ENCODE measurements around the gene KCND3. TPM values are rescaled to one million over a fixed set of nuclear protein-coding genes. Genes with fewer than 3 reads are reported as not detected.
A peak's percentile ranks its signal among the peaks of the same experiment; 100 is the strongest.

Gene KCND3
- total RNA-seq, 1 donor from 2014 or later = not detected

DNA sequence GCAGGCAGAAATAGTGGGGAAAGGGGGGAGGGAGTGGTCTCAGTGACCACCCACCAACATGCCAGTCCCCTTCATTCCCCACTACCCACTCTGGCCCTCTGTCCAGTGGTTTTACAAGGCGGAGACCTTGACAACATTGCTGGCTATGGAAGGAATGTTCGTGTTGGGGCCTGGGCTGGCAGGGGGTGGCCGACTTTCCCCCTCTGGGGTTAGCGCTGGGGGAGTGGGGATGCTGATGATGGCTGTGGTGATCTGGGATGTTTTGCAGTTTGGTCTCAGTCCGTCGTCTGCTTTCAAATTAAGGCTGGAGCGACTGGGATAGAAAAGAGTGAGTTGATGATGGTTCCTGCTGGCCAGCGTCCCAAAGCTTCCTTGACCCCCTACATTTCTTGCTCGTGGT is 213.5 kb downstream of the KCND3 start:
- no peak for DNase-seq (ENCODE audit: low read depth)
- H3K4me3 ChIP-seq (ENCODE audit: low read depth, low read length) = no peak overlapping the region
- TF ChIP-seq, protein P1, sequence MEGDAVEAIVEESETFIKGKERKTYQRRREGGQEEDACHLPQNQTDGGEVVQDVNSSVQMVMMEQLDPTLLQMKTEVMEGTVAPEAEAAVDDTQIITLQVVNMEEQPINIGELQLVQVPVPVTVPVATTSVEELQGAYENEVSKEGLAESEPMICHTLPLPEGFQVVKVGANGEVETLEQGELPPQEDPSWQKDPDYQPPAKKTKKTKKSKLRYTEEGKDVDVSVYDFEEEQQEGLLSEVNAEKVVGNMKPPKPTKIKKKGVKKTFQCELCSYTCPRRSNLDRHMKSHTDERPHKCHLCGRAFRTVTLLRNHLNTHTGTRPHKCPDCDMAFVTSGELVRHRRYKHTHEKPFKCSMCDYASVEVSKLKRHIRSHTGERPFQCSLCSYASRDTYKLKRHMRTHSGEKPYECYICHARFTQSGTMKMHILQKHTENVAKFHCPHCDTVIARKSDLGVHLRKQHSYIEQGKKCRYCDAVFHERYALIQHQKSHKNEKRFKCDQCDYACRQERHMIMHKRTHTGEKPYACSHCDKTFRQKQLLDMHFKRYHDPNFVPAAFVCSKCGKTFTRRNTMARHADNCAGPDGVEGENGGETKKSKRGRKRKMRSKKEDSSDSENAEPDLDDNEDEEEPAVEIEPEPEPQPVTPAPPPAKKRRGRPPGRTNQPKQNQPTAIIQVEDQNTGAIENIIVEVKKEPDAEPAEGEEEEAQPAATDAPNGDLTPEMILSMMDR (conservative IDR thresholded peaks at IDR 0.05; ENCODE audit: low read depth, low read length) = no peak

DNA sequence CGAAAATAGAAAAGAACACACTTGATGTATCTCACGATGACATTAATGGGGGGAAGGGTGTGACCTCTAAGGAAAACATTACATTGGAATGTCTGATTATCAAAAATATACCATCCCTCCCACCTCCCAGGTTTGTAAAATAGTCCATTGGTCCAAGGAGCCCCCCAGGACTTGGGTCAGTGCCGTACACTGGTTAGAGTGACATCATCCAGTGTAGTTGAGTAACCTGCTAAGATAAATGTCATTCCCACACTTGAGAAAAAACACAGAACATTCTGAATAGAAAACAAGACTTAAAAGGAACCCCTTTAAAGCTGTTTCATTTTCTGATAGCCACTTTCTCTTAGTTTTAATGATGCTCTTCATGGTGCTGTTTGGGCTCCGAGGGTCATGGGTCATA is 218.6 kb downstream of the KCND3 start:
- H3K4me3 ChIP-seq (ENCODE audit: low read depth, low read length) = no peak overlapping the region
- TF ChIP-seq, protein P1 (conservative IDR thresholded peaks at IDR 0.05; ENCODE audit: low read depth, low read length) = no peak

DNA sequence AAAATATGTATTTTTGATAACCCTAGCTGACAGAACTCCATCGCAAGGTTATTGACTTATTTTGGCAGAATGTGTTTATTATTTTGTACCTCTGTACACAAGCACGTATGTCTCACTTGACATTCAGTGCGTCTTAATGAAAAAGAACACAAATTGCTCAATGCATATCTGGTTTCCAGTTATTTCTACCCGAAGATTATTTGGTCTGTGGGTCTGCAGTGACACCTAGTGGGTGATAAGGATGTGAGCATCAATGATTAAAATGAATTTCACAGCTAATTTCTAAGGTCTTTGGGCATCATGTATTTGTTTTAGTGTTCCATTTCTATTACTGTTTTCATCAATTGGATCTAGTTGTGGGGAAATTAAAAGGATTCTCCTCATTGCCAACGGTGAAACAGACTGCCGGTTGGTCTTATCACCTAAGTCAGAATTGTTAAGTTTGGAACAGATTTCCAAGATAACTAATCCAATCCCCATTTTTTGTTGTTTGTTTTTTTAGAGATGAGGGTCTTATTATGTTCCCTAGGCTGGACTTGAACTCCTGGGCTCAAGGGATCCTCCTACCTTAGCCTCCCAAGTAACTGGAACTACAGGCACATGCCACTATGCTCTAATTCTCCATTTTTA is 219.8 kb downstream of the KCND3 start:
- H3K4me3 ChIP-seq (ENCODE audit: low read depth, low read length) = no peak overlapping the region
- peak; percentile 29 for DNase-seq (ENCODE audit: low read depth)
- TF ChIP-seq, protein P1 (conservative IDR thresholded peaks at IDR 0.05; ENCODE audit: low read depth, low read length) = peak; percentile 84

More for the DNA sequence above, 218.6 kb downstream of the KCND3 start:
- no peak for DNase-seq (ENCODE audit: low read depth)

DNA sequence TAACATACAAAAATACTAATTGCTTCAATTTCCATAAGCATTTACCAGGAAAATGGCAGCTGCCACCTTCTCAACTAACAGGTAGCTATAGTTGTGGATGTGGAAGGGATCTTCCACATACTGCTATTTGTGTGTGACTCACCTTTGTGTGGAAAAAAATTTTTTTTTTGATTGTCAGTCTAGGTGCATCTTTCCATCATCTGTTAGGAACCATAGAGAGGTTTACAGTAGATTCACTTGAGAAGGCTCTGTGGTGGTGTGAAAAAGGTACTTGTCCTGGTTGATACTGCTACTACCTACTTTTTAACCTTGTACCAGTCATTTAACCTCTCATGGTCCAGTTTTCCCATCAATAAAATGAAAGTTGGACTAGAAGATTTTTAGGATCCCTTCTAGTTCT is 220.8 kb downstream of the KCND3 start:
- no peak overlapping the region for H3K4me3 ChIP-seq (ENCODE audit: low read depth, low read length)
- DNase-seq (ENCODE audit: low read depth) = no peak
- TF ChIP-seq, protein P1 (conservative IDR thresholded peaks at IDR 0.05; ENCODE audit: low read depth, low read length) = no peak

DNA sequence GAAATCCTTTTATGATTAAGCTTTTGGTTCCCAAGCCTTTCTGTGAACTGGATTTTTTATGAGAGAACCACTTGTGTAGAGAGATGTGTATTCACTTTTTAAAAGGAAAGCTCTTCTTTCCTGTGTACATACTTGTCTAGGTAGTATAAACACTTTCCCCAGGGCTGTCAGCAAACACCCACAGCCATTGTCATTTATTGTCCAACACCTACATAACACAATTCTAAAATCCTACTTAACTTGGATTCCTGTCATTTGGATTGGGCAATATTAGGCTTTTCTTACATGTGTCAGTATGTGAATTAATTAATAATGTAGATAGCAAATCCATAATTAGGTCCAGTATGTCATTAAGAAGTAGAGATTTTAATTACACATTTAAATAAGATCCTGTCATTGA is 221.4 kb downstream of the KCND3 start:
- no peak for DNase-seq (ENCODE audit: low read depth)
- TF ChIP-seq, protein P1 (conservative IDR thresholded peaks at IDR 0.05; ENCODE audit: low read depth, low read length) = no peak
- no peak overlapping the region for H3K4me3 ChIP-seq (ENCODE audit: low read depth, low read length)

DNA sequence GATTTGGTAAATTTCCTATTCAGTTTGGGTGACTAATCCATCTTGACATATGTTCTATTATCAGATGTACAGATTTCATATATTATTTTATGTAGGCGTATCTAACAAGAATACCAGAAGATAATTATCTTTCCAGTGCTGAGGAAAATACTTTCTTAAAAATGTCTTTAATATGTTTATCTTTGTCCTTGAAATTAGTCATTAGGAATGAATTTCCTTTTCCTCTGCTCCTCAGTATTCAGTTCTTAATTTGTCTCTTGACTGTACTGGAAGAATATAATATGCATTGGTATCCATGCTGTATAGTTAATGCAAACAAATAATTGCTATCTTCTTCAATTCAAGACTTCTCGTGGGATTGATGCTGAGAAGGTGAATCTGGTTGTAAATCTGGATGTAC is 227.1 kb downstream of the KCND3 start:
- TF ChIP-seq, protein P1 (conservative IDR thresholded peaks at IDR 0.05; ENCODE audit: low read depth, low read length) = no peak
- DNase-seq (ENCODE audit: low read depth) = no peak
- H3K4me3 ChIP-seq (ENCODE audit: low read depth, low read length) = no peak overlapping the region

DNA sequence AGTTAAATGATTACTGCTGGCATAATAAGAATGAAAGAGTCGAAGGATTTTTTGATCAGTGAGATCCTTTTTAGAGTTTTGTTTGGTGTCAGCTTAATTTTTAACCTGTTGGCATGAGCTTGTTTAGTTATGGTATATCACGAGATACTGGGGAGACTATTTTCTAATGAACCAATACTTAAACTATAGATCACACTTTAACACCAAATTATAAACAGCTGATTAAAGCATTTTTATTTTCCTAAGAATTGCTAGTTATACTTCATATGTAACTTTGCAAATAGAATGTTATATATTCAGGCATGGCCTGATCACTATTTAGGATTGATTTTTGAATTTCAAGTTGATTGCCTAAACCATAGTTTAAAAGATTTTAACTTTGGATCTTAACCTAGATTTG is 227.8 kb downstream of the KCND3 start:
- no peak overlapping the region for H3K4me3 ChIP-seq (ENCODE audit: low read depth, low read length)
- DNase-seq (ENCODE audit: low read depth) = no peak
- TF ChIP-seq, protein P1 (conservative IDR thresholded peaks at IDR 0.05; ENCODE audit: low read depth, low read length) = no peak
